Panc1 (cell line): ENCODE data around the gene LAMB1. TPM values are rescaled to one million over a fixed set of nuclear protein-coding genes. Genes with fewer than 3 reads are reported as not detected.
A peak's percentile ranks its signal among the peaks of the same experiment; 100 is the strongest.

Source experiments
- ATAC-seq: fragments of 200-7000 bp; cut with Tn5 transposase; 2 replicates; pipeline ENCODE4 v1.9.1; 2020; ENCODE audit warnings: mild to moderate bottlenecking, moderate library complexity
- BruUV-seq: library from RNA; stranded (reverse); fragments of 400-500 nt; replicated peaks from 2 replicates; lab custom pipeline; 2021; lab: Mats Ljungman, UMichigan
- CTCF ChIA-PET: fragments of 300-600 bp; sonication (Branson Sonifier 250); formaldehyde crosslinking; loops from one replicate; lab custom pipeline; 2022; ENCODE audit warnings: antibody characterized with exemption; lab: Charles Lee
- POLR2A ChIA-PET: fragments of 300-600 bp; sonication (Branson Sonifier 250); formaldehyde crosslinking; loops from one replicate; lab custom pipeline; 2022; ENCODE audit warnings: antibody characterized with exemption; lab: Charles Lee
- DNase-seq: peaks from one replicate; pipeline ENCODE4 v3.0.0-alpha.2; 2010; ENCODE audit warnings: low read depth, low spot score
- H3K27ac ChIP-seq: 2 replicates; pipeline ENCODE4 v1.5.1; 2011; ENCODE audit warnings: mild to moderate bottlenecking, low read length, inconsistent platforms
- H3K27me3 ChIP-seq: fragments of 200-500 bp; sonication (Bioruptor generic); 2 replicates; pipeline ENCODE4 v1.6.0; 2014; ENCODE audit warnings: low read length, inconsistent platforms; ENCODE audit not compliant: control insufficient read depth, insufficient read depth
- H3K36me3 ChIP-seq: fragments of 200-500 bp; sonication (Bioruptor generic); 2 replicates; pipeline ENCODE4 v1.5.1; 2014; ENCODE audit warnings: inconsistent platforms, mild to moderate bottlenecking, low read length, moderate library complexity; ENCODE audit not compliant: control insufficient read depth, insufficient read depth
- H3K4me1 ChIP-seq: 2 replicates; pipeline ENCODE4 v1.5.1; 2011; ENCODE audit warnings: inconsistent platforms, mild to moderate bottlenecking, low read length, moderate library complexity; ENCODE audit not compliant: control insufficient read depth, insufficient read depth
- H3K4me3 ChIP-seq, 2 experiments: 2 replicates each; pipeline ENCODE4 v1.5.1; 2011 to 2012; ENCODE audit warnings: low read depth in 2 of 2, low read length in 2 of 2, mild to moderate bottlenecking in 2 of 2, inconsistent platforms in 1 of 2, moderate library complexity in 1 of 2
- H3K9me3 ChIP-seq: fragments of 200-500 bp; sonication (Bioruptor generic); 2 replicates; pipeline ENCODE4 v1.5.1; 2014; ENCODE audit warnings: low read depth, mild to moderate bottlenecking, inconsistent platforms, low read length, moderate library complexity; ENCODE audit not compliant: control insufficient read depth, insufficient read depth
- POLR2AphosphoS5 ChIP-seq: IDR thresholded peaks from 2 replicates; pipeline ENCODE4 v1.6.1; 2012; ENCODE audit warnings: mild to moderate bottlenecking, low read depth, low read length, moderate library complexity
- SIN3A ChIP-seq: IDR thresholded peaks from 2 replicates; pipeline ENCODE4 v1.6.1; 2012; ENCODE audit warnings: low read depth, mild to moderate bottlenecking, low read length, moderate library complexity, borderline replicate concordance; ENCODE audit not compliant: insufficient read depth
- TCF7L2 ChIP-seq: IDR thresholded peaks from 2 replicates; pipeline ENCODE4 v1.6.1; 2011; ENCODE audit warnings: mild to moderate bottlenecking, low read depth, low read length, inconsistent platforms
- in situ Hi-C: cut with HindIII; loops from 2 replicates; pipeline ENCODE4 v1.10.0; 2016; ENCODE audit warnings: low sequenced_read_pairs, low pct_unique_long_range_greater_than_20kb
- intact Hi-C: fragments of 100-400 bp; cut with micrococcal nuclease; formaldehyde crosslinking; loops from one replicate; pipeline ENCODE4 v1.10.0; 2022; ENCODE audit not compliant: unreplicated experiment
- total RNA-seq: library from RNA; stranded (reverse); gene quantifications from one replicate; pipeline ENCODE4 v1.2.1, GENCODE V29; 2021; ENCODE audit not compliant: unreplicated experiment
- TF ChIP-seq, protein P1 (sequence below): fragments of 450-650 bp; IDR thresholded peaks from 2 replicates; pipeline ENCODE4 v1.5.1; 2017; ENCODE audit warnings: mild to moderate bottlenecking
- TF ChIP-seq, protein P2 (sequence below), 2 experiments: IDR thresholded peaks; 2 replicates each; pipeline ENCODE4 v1.6.1; 2011 to 2012; ENCODE audit warnings: low read depth in 2 of 2, control low read depth in 1 of 2, low read length in 1 of 2, mild to moderate bottlenecking in 1 of 2, moderate library complexity in 1 of 2; ENCODE audit not compliant: insufficient read depth in 1 of 2

Gene LAMB1
- total RNA-seq, 1 experiment from 2014 or later, result 204 TPM

DNA sequence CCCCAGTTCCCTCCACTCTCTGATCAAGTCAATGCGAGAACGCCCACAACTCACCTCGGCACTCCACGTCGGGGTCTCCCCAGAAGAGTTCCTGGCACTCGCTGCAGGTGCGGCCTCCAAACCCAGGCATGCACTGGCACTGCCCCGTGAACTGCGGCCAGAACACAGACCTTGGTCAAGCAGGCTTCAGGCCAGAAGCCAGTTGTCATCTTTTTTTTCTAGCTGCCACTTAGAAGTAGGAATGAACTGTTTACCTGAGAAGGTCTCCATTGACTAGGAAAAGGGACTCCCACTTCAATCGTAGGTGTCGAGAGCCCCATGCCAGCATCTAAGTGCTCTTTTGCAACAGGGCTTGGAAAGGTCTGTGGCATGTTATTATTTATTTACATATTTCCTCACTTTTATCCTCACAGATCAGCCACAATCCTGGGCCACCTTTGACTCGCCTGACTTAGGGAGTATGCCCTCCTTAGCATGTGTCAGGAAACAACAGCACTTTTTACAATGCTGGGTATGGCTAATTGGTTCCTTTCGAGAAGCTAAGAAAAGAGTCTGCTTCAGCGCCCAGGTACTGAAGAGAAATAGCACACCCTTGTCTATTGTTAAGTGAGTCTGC is 51.7 kb downstream of the LAMB1 start:
- DNase-seq, result no peak
- Histone ChIP-seq H3K4me3 (no peak overlapping the region), H3K9me3 (no peaks in the 10 kb centered on the region), H3K27me3 (no peaks in the 10 kb centered on the region), H3K27ac (peak overlapping the region; percentile 94), H3K4me1 (peaks cover 77% of the 10 kb centered on the region), H3K36me3 (peaks cover 14% of the 10 kb centered on the region)
- in situ Hi-C loops, result no loop called here
- BruUV-seq, result no TSS peak
- ATAC-seq, result no peak
- TF ChIP-seq, protein P1, sequence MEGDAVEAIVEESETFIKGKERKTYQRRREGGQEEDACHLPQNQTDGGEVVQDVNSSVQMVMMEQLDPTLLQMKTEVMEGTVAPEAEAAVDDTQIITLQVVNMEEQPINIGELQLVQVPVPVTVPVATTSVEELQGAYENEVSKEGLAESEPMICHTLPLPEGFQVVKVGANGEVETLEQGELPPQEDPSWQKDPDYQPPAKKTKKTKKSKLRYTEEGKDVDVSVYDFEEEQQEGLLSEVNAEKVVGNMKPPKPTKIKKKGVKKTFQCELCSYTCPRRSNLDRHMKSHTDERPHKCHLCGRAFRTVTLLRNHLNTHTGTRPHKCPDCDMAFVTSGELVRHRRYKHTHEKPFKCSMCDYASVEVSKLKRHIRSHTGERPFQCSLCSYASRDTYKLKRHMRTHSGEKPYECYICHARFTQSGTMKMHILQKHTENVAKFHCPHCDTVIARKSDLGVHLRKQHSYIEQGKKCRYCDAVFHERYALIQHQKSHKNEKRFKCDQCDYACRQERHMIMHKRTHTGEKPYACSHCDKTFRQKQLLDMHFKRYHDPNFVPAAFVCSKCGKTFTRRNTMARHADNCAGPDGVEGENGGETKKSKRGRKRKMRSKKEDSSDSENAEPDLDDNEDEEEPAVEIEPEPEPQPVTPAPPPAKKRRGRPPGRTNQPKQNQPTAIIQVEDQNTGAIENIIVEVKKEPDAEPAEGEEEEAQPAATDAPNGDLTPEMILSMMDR, result no peak
- TF ChIP-seq POLR2AphosphoS5 (no peak; the same call in 1 of the 2 replicates), SIN3A (no peak), TCF7L2 (no peak)
- TF ChIP-seq, protein P2, sequence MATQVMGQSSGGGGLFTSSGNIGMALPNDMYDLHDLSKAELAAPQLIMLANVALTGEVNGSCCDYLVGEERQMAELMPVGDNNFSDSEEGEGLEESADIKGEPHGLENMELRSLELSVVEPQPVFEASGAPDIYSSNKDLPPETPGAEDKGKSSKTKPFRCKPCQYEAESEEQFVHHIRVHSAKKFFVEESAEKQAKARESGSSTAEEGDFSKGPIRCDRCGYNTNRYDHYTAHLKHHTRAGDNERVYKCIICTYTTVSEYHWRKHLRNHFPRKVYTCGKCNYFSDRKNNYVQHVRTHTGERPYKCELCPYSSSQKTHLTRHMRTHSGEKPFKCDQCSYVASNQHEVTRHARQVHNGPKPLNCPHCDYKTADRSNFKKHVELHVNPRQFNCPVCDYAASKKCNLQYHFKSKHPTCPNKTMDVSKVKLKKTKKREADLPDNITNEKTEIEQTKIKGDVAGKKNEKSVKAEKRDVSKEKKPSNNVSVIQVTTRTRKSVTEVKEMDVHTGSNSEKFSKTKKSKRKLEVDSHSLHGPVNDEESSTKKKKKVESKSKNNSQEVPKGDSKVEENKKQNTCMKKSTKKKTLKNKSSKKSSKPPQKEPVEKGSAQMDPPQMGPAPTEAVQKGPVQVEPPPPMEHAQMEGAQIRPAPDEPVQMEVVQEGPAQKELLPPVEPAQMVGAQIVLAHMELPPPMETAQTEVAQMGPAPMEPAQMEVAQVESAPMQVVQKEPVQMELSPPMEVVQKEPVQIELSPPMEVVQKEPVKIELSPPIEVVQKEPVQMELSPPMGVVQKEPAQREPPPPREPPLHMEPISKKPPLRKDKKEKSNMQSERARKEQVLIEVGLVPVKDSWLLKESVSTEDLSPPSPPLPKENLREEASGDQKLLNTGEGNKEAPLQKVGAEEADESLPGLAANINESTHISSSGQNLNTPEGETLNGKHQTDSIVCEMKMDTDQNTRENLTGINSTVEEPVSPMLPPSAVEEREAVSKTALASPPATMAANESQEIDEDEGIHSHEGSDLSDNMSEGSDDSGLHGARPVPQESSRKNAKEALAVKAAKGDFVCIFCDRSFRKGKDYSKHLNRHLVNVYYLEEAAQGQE (IDR thresholded peaks at IDR 0.05; ENCODE audit: insufficient read depth in 1 of 2, low read depth in 2 of 2, low read length in 1 of 2), result no peak
- intact Hi-C loops, result no loop called here
- ChIA-PET POLR2A (interaction anchor here (0.6 kb wide), 1 partner anchor 52 kb away, joined by 4 read pairs; no protein-coding TSS in a partner anchor), CTCF (no interaction called here)

DNA sequence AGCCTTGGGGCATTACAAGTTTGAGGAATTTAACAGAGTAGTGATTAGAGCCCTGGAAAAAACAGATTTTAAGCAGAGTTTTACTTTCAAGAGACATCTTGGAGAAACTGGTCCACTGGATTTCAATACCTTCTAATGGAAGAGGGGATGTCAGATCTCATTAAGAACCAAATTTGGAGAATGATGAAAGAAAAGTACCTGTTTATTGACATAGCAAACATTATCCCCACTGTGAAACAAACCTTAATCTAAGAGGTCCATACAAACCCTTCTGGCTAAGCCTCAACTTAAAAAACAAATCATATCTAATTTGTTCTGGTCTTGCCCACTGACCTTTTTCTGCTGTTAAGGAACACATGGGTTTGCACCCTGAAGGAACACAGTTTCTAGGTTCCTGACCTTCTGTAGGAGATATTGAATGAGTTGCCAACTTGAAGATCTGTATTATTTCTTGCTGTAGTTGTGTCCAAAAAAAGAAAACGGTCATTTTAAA is 53.5 kb downstream of the LAMB1 start:
- Histone ChIP-seq H3K27ac (peak overlapping the region; percentile 94), H3K4me1 (peaks cover 78% of the 10 kb centered on the region), H3K27me3 (no peaks in the 10 kb centered on the region), H3K36me3 (peaks cover 8% of the 10 kb centered on the region), H3K4me3 (no peak overlapping the region), H3K9me3 (no peaks in the 10 kb centered on the region)
- in situ Hi-C loops (no loop called here), intact Hi-C loops (no loop called here)
- ChIA-PET POLR2A (no interaction called here), CTCF (no interaction called here)
- TF ChIP-seq TCF7L2 (peak; percentile 90), SIN3A (no peak)
- TF ChIP-seq, protein P2 (IDR thresholded peaks at IDR 0.05; ENCODE audit: insufficient read depth in 1 of 2, low read depth in 2 of 2, low read length in 1 of 2), result 0 out of 4 replicates have a peak, but pooled peaks of 1 of the 2 experiments have one; percentile 4
- TSS peak; percentile 9 for BruUV-seq
- ATAC-seq, result peak; percentile 55
- DNase-seq, result no peak
